Pons (tissue), 1 donor: ENCODE results near the gene SELENOS.

Experiments
- DNase-seq: peaks from one replicate; pipeline ENCODE4 v3.0.0-alpha.2; 2016; ENCODE audit warnings: low spot score

The SELENOS gene, protein sequence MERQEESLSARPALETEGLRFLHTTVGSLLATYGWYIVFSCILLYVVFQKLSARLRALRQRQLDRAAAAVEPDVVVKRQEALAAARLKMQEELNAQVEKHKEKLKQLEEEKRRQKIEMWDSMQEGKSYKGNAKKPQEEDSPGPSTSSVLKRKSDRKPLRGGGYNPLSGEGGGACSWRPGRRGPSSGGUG

DNA sequence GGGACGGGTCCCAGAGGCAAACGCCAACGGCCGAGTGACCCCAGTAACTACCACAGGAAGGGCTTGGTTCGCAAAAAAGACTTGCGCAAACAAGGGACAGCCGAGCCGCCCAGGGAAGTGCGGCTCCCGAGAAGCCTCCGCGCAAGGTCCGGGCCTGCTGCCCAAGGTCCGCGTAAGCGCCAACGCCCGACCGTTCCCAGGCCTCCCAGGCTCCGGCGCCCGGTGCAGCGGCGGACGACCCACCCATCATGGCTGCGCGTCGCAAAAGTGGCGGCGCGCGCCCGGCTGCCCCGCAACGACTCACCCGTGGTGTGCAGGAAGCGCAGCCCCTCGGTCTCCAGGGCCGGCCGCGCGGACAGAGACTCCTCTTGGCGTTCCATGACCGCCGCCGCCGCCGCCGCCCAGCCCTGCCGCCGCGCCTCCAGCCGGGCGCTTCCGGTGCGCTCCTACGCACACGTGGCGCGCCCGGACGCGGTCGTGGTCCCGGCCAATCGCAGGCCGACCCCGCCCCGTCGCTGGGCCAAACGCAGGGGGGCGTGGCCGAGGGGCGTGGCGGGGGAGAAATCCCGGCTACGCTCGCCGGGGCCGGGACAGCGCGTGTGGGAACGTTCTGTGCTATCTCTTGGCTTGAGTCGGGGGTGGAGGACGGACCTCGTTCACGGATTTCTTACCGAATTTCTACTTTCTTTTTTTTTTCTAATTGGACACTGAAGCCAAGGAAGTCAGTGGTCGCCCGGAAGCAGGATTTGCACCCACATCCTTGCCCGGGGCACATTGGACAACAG lies at the start of gene SELENOS:
SELENOS (minus strand) TSS at position 448 of the 785 bp plus-strand sequence; CDS start at position 380, 68 bp downstream.
- peak; percentile 79 for DNase-seq

DNA sequence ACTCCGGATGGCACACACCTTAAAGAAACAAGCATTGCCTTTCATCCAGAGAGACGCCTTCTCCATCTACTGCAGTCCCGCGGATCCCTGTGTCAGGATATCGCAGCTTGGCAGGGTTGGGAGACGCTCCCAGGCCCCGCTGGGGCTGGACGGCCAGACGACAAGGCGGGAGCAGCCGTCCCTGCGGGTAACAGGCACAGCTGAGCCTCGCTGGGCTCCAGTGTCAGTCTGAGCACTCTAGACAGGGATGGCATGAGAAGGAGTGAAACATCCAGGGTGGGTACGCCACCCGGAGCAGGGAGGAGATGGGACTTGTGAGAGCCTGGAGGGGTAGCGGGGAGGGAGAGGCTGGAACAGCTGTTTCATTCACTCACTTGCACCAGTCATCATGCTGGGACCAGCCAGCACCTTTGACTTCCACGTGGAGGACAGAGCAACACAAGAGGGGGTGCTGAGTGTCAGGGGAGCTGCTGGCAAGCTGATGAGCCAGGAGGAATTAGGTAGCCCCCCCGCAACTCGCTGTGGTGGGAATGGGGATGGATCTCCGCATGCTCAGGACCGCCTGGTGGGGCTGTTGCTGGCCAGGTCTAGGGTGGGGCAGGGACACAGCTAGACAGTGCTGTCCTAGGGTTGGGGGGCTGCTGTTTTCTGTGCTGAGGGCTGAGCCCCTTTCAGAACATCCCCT lies 49.3 kb upstream of the SELENOS start:
- peak; percentile 60 for DNase-seq

DNA sequence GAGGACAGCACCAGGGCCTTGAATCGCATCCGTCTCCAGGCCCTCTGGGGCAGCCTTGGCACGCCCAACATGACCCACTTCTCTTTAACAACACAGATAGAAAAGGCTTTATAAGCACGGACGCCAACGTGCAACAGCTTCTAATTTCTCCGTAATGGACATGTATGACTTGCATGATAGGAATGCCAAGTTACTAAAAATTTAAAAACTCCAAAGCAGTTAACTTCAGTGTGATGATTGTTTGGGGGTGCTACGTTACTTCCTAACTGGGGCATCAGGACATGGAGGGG lies 48.7 kb upstream of the SELENOS start:
- DNase-seq = no peak

DNA sequence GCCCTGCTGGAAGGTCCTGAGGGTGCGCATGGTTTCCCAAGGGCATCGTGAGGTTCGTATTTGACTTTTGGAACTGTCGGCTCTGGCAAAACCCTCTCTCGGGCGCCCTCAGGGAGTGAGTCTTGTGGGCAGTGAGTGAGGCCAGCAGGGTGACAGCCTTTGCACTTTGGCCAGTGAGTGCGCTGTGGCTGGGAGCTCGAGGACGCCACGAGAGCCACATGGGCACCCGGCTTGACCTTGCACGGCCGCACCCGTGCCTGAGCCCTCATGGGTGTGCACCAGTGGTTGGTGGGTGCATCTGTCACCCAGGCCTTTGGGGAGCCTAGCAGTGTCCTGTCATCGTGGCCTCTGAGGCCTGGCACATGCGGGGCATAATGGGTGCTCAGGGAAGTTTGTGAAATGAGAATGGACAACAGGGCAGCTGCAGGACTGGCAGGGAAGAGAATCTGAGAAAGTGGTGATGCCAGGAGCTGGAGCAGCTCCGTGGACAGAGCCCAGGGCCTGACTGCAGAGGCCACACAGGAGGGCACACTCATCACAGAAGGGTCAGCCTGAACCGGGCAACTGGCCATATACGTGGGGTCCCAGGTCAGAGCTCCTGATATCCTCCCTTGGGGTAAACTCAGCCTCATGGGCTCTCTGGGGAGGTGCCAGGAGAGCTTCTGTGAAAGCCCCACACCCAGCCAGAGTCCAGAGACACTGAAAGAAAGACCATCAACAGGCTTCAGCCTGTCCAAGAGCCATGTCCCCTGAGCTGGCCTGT lies 48.2 kb upstream of the SELENOS start:
- no peak for DNase-seq

DNA sequence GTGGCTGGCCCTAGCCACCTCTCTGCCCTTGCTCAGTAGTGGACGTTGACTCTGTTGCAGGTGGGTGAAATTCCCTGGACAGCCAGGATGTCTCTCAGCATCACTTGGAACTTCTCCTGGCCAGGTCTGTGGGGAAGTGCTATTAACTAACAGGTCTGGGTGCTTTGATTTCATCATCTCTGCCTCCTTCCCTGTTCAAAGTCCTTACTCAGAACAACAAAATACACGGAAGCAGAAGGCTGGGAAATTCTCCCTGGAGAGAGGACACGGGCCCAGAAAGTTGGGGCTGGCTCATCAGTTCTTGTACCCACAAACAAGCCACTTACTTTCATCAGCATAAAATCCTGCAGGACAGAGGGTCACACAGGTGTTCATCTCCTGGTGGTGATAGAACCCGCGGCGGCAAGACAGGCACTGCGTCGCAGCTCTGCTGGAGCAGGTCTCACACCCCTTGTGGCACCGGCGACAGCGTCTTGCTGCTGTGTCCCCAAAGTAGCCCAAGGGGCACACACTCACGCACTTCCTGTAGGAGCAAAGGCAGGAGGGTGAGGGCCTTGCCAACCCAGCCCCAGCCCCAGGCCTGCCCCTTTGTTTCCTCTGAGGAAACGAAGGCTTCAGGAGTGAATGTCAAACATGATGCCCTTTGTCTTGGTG lies 47.4 kb upstream of the SELENOS start:
- DNase-seq = no peak

DNA sequence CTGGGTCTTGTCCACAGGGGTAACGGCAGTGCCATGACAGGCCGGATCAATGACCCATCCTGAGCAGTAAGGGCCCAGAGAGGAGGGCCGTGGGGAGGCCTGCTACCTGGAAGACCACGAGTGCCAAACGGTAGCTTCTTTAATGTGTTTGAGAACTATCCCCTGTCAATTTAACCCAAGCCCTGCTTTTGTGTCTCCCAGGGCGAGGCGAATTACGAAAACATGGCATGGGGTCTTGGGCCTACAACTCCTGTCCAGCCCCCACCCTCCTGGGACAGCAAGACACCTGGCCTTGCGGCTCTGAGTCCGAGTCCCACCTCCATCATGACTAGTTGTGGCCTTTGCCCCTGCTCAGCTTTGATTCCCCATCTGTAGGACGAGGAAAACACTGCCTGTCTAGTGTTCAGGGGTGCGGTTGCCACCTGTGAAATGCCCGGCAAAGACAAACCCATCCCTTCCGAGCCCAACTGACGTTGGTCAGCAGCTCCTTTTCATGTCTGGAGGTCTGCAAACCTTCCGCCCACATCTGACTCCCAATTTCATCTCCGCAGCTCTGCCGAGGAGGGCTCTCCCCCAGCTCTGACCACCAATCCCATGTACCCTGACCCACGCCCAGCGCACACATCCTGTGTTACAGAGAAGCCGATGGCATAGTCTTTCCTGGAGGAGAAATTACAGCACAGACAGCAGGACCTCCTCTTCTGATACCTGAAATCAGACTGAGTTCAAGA lies 46.7 kb upstream of the SELENOS start:
- DNase-seq = no peak

DNA sequence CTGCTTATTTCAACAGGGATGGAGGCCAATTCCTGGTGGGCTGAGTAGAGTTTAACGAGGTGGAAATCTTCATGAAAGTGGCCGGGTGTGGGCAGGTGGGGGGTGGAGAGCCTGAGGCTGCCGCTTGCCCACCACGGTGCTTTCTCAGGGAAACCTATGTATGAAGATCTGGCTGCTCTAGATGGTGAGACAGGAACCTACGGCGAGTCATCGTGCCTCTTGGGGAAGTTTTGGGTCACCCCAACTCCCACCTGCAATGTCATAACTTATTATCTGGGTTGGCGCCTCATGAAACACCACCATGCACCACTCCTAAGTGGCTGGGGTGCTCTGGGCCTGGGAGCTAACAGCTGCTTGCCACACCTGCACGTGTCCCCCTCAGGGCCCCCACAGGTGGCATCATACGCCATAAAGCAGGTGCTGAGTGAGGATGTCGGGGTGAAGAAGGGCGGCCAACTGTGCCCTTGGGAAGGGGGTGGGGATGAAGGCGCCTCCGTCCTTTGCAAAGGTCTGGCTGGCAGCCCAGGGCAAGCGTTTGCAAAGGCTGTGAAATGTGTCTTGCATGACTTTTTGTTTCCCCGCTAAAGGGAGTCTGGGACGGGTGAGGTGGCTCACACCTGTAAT lies 45.7 kb upstream of the SELENOS start:
- DNase-seq = no peak

DNA sequence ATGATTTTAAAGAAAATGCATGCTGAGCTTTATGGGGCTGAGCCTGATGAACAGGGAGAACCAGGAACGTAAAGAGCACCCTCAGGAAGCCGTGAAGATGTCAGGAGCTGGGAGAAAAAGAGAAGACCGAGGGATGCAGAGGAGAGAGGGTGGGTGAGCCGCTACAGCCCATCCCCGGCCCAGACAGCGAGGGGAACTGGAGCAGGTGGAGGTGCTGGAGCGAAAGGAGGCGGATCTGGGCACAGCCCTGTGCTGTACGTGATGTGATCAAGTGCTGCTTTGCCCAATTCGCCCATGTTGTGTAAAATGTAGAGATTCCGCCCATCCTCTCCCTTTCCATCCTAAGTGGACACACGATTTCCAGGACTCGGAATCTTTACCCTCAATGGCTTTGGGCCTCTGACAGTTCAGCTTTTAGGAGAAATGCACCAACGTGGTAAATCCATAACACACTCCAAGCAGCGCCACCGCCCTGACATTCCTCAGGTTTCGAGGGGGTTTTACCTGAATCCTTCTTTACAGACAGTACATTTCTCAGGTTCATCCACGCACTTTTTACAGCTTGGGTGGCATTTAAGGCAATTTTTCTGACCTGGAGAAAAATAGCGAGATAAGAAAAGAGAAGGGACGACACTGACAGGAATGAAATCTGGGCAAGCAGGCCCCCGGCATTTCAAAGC lies 44.9 kb upstream of the SELENOS start:
- DNase-seq = no peak

DNA sequence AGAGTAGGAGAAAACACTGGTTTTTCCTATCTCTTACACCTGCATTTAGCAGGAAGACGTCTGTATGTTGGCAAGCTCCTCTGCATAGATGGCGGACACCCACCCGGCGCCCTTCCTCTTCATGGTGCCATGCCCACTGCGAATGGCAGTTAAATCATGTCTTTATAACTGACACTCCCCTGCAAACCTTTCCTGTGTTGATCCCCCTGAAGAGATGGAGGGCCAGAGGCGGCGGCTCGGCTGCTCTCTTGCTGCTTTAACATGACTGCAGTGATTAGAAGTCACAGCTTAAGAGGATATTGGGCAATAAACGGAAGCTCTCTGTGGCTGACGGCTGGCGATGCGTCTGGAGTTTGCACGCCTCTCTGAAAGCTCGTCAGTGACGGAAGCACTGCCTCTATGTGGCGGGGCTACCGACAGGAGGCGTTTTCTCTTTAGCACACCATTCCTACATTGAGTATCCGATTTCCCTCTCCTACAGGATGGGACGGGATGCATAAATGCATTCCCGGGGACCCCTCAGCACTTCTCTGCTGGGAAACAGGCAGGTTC lies 43.3 kb upstream of the SELENOS start:
- peak; percentile 46 for DNase-seq

DNA sequence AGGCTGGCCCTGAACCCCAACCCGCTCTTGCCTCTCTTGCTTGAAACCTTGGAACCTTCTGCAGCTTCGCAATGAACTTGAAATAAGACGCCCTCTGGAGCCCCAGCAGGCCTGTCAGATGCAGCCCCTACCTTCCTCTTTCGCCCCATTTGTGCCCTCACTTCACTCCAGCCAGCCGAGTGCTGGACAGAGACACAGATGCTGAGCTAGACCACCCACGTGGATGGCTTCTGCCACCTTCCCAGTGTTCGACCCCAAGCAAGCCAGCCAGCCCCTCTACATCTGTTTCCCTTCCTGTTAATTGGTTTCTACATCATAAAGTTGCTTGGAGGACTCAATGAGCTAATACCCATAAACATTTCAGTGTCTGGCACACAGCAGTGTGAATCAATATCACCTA lies 41.6 kb upstream of the SELENOS start:
- no peak for DNase-seq

DNA sequence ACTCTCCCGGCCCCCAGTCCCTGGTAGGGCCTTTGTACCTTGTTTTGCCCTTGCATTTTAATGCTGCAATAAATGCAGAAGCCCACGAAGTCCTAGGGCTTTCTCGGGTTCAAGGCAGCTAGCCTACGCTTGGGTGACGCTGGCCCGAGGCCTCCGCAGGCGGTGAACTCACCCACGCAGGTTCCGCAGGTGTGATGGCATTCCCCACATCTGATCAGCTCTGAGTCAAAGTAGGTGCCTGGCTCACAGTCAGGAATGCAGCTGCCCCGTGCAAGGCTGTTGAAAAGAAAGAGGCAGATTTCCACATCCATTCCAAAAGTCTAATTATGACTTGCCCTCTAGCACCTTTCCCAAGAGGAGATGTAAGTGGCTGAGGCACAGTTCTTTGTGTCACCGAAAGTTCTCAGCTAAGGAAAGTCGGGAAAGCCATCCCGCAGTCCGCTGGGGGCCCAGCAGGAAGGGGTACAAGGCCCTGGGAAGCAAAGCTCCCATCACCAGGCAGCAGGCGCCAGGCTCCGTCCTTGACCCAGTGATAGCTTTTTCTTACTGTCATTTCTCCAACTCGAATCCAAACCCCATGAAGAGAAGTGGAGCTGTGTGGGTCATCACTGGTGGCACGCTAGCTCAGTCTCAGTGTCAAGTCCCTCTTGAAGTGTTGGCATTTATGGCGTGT lies 41.0 kb upstream of the SELENOS start:
- DNase-seq = no peak

DNA sequence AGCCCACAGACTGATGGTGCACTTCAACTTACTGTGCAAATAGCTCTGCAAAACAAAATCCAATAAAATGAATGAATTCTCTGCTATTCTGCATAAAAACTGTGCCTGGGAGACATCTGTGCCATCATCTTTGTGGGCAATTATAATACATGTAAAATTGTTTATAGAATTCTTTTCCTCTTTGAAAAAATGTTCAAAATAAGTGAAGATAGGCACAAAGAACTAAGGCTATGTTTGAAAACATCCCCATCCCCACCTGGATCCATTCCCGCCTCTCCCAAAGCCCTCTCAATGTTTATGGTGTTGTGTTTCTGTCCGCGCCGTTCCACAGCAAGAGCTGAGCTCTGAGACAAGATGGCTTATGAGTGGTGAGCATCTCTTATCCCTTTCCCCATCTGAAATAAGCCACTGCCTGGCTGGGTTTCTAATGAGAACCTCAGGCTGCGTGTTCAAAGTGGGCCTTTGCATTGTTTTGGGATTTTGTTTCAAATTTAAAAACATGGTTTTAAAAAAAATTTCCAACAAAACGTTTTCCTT lies 40.1 kb upstream of the SELENOS start:
- no peak for DNase-seq

DNA sequence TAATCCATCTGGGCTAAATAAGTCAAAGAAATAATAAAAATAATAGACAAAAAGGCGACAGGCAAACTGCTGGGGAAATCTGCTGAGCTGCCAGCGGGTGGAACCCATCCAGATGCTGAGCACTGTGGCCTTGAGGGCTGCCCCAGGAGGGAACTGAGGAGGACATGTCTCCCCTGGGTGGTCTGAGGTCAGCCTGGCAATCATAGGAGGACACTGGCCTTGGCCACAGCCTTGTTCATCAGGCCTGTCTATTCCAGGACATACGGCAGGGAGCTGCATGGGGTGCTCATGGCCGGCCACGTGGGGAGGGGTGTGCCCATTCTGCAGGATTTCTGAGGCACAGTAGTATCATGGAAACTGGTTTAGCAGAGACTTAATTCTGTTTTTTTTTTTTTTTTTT lies 39.2 kb upstream of the SELENOS start:
- no peak for DNase-seq

DNA sequence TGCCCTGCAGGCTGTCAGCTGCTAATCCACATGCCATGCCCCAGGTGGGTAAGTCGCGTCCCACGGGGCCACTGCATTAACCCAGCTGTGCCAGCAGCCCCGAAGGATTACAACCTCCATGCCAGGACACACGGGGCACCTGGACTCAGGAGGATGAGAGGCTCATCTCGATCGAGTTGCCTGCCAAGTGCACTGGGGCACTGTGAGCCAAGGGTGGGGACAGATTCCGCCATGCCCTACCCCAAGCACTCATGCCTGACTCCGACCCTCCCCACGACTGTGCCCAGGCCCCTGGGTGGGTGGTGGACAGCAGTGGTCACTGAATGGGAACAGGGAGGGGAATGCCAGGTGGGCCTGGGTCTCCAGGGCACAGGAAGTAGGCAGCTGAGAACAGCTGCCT lies 38.5 kb upstream of the SELENOS start:
- no peak for DNase-seq

DNA sequence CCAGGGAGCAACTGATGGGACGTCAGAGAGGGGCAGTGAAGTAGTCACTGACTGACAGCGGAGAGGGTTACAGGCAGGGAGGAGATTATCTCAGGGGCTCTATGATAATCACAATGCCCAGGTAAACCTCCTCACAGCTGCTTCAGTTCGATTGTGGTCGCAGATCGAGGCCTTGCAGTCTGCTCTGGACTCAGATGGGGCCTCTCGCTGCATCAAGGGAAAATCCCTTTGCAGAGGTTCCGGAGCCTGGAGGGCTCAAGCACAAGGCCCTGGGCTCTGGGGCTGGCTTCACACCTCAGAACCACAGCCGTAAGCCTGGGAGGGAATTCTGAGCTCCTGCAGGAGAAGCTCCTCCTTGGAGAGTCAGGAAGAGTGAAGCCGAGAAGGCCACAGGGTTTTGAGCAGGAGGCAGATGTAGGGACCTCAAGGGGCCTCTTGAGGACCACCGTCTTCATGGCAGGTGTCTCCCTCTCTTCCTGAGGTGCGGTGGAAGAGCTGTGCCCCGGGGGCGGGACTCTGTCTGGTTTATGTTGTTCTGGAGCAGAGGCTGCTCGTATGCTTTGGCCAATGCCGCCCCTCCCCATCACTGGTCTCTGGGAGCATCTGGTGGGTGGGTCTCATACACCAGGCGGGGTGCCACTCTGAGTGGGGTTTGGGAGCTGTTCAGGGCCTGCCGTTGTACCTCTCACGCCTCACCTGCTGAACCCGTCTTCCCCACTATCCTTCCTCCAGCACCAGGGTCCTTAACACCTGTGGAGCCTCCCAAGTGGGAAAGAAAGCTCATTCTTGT lies 37.2 kb upstream of the SELENOS start:
- no peak for DNase-seq

DNA sequence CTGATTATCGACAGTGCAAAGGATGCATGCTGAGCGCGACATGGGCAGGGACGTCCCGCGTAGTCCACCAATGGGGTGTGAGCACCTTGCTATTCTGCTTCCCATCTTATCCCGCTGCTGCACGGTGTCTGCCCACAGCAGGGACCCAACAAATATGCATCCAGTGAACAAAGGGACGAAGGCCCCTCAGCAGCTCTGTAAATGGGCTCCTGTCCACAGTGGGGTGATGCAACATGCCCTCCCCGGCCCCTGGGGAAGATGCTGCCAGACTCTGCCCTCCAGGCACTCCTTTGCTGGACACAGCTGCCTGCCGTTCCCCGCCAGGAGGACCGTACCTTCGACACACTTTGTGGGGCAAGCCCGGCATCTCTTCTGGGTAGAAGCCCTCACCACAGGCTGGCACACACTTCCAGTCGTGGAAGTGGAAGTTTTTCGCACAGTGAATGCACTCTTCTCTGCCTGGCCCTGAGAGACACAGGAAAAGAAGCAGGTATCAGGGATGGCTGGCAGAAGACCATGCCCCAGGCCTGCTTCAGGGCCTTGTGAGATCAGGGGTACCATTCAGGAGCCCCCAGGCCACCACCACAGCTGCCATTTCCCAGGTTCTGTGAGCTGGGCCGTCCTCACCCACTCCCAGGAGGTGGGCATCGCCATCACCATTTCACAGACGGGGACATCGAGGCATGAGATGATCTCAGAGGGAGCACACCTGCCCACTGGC lies 35.9 kb upstream of the SELENOS start:
- DNase-seq = no peak

DNA sequence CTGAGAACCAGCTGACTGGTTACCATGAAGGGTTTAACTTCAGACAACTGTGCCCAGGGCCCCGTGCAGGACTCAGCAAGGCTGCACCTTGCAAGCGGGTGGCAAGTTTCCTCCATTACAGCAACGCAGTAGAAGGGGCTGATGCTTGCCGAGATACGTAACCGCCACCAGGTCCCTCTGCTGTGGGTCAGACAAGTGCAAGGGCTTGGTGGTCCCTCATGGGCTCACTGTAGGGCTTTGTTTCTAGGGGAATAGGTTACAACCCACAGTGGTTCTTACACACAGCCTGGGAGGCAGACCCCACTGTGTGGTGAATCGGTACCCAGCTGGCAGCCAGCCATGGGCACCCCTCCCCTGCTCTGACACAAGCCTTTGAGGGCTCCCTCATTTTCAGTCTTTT lies 33.2 kb upstream of the SELENOS start:
- no peak for DNase-seq

DNA sequence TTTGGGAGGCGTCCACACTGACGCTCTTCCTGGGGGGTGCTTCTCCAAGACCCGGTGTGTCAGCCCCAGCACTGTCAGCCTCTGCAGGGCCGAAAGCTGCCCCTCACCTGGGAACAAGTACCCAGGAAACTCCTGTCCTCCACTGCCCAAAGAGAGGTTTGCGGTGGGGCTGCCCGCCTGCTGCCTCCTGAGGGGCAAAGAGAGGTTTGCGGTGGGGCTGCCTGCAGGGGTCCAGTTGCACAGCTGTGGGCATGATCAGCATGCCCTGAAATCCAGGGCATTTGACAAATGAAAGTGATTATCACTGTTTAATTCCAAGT lies 32.8 kb upstream of the SELENOS start:
- no peak for DNase-seq
